GM12801 (cell line): Measurements from ENCODE around the gene ZNF462.

Experiments
- TF ChIP-seq, protein P1 (sequence below): IDR thresholded peaks from one replicate; pipeline ENCODE4 v1.5.1; 2011; ENCODE audit warnings: control low read depth; ENCODE audit not compliant: insufficient read length; ENCODE audit errors: extremely low read depth

Gene ZNF462

DNA sequence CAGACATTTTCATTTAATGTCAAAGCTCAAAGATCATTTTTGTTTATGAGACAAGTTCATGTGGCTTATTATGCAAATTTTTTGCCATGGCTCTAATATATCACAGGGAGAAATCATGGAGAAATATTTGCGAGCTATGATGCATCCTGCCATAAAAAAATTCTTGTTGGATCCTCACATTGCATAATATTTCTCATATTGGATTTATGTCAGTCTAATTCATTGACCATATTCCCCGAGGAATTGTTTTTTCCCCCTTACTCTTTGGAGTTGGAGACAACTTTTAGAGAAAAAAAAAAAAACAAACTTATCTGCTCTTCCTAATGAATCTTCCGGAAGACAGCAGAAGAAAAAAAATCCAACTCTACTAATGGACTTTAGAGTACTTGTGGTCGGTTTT is 4.3 kb downstream of the ZNF462 start:
- TF ChIP-seq, protein P1, sequence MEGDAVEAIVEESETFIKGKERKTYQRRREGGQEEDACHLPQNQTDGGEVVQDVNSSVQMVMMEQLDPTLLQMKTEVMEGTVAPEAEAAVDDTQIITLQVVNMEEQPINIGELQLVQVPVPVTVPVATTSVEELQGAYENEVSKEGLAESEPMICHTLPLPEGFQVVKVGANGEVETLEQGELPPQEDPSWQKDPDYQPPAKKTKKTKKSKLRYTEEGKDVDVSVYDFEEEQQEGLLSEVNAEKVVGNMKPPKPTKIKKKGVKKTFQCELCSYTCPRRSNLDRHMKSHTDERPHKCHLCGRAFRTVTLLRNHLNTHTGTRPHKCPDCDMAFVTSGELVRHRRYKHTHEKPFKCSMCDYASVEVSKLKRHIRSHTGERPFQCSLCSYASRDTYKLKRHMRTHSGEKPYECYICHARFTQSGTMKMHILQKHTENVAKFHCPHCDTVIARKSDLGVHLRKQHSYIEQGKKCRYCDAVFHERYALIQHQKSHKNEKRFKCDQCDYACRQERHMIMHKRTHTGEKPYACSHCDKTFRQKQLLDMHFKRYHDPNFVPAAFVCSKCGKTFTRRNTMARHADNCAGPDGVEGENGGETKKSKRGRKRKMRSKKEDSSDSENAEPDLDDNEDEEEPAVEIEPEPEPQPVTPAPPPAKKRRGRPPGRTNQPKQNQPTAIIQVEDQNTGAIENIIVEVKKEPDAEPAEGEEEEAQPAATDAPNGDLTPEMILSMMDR = no peak

DNA sequence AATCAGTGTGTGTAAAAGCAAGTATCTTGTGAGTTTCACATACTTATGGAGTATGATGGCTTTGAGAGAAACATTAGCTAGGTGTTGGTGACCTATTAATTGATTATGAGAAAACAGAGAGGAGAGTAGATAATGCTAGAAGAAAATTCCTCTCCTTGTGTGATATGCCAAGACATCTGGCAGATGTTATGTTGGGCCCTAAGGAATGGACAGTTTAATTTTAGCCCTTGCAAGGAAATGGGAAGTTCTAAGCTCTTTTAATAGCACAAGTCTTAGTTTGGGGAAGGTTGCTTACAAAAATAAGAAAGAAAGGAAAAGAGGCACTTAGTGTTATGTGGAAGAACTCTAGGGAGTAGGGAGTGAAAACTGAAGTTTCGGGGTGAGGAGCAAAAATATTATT is 5.1 kb downstream of the ZNF462 start:
- TF ChIP-seq, protein P1 = no peak

DNA sequence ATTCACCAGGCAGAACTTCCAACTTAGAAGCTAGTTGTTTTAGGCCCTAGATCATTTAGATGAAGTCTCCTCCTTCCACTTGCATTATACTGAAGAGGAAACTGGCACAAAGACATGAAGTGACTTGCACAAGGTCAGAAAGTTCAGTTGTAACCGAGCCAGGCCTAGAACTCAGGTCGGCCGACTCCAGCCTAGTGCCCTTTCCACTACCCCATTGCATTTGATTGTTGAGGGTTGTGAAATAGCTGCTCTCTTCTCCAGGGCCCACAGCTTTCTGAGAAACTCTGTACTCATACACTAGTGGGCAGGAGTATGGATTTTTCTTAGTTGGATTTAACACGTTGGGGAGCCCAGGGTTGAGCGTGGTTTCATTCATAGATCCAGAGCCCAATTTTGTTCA is 5.6 kb downstream of the ZNF462 start:
- TF ChIP-seq, protein P1 = no peak

GRCh38 chr9:106869028-106869427 is 6.1 kb downstream of the ZNF462 start:
- TF ChIP-seq, protein P1 = no peak

DNA sequence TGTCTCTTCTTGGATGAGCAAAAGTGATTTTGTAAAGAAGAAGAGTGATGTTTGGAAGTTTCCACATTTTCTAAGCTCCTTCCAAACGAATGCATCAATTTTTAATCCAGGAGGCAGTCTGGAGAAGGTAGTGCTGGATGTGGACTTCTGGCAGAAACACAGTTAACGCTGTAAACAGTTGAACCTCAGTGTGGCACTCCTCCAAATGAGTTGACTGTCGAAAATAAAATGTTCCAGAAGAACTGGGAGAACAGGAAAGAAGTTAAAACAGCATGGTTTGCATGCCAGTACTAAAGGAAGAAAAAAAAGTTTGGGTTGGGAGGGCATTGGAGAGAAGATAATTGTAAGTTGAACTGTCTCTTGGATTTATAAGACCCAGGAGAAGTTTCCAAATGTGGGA is 6.5 kb downstream of the ZNF462 start:
- TF ChIP-seq, protein P1 = no peak

DNA sequence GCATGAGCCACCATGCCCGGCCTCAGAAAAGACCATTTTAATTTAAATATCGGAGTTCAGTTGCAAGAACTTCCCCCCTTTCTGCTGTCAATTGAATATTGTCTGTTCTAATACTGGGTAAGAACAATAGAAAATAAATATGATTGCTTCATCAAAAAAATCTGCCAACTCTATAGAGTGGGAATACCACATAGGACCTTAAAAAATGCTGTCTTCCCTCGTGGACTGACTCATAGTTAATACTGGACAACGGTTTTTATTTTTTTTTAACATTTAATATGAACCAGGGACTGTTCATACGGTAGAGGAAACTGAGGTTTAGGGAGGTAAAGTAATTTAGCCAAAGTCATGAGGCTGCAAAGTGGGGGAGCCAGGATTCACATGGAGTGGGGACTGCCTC is 9.7 kb downstream of the ZNF462 start:
- TF ChIP-seq, protein P1 = no peak

DNA sequence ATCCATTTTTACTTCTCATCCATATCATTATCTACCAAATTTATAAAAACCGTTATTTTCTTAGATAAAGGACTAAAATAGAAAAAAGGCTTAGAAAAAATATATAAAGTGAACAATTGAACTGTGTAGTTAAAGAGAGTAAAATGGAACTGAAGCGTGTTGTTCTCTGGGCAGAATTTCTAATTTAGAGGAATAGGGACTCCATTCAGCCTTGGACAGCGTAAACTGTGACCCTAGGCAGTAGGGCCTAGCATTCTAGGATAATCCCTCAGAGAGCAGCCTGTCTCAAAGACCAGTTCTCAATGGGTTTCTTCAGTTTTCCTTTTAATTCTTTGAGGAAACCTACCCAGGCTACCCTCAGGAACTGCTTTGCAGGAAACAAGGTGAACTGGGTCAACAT is 11.1 kb downstream of the ZNF462 start:
- TF ChIP-seq, protein P1 = no peak

GRCh38 chr9:106874652-106875051 is 11.7 kb downstream of the ZNF462 start:
- TF ChIP-seq, protein P1 = no peak
